Inflammatory macrophage (primary cell): Measurements from ENCODE around the gene MEGF6.
"Not testable (repeated sequence)": the region's sequence is repeated elsewhere in the genome, so short reads cannot be mapped to it uniquely, and the experiment has no call there.

Source experiments
- DNase-seq, 2 donors: peaks; one replicate each; pipeline ENCODE4 v3.0.0-alpha.2; 2020 to 2022

MEGF6 gene

GRCh38 chr1:3626025-3626424, 14.7 kb upstream of the MEGF6 start:
- no peak for DNase-seq

- peak in 1 of 2 donors; percentile 7 for DNase-seq
These were observed 14.0 kb upstream of the MEGF6 start for GRCh38 chr1:3625151-3625907.

GRCh38 chr1:3624200-3625136, 13.2 kb upstream of the MEGF6 start, which contains the start of gene TPRG1L:
Gene TPRG1L, plus strand, starts transcription at chr1:3625015. Its CDS starts 58 bp downstream, at chr1:3625073.
- DNase-seq, result peak; percentile 98

GRCh38 chr1:3623441-3624199, 12.3 kb upstream of the MEGF6 start:
- DNase-seq, result no peak

- DNase-seq, result not testable (repeated sequence)
These were observed 10.8 kb upstream of the MEGF6 start for GRCh38 chr1:3622102-3622501.

- DNase-seq, result peak in 1 of 2 donors; percentile 27
These were observed 9.9 kb upstream of the MEGF6 start for GRCh38 chr1:3621151-3621671.

GRCh38 chr1:3620708-3621107, 9.4 kb upstream of the MEGF6 start:
- no peak for DNase-seq

- peak; percentile 83 for DNase-seq
These were observed 7.8 kb upstream of the MEGF6 start for GRCh38 chr1:3618881-3619671.

GRCh38 chr1:3618531-3618880, 7.2 kb upstream of the MEGF6 start:
- DNase-seq, result no peak

GRCh38 chr1:3617806-3618345, 6.6 kb upstream of the MEGF6 start:
- DNase-seq, result no peak

GRCh38 chr1:3616861-3617260, 5.6 kb upstream of the MEGF6 start:
- DNase-seq, result no peak

GRCh38 chr1:3614755-3615742, 3.7 kb upstream of the MEGF6 start:
- peak in 1 of 2 donors; percentile 36 for DNase-seq

GRCh38 chr1:3612123-3612522, 815 bp upstream of the MEGF6 start:
- no peak for DNase-seq

- no peak for DNase-seq
These were observed 660 bp downstream of the MEGF6 start for GRCh38 chr1:3610527-3611169.

- DNase-seq, result no peak
These were observed 1.4 kb downstream of the MEGF6 start for GRCh38 chr1:3609769-3610526.

- DNase-seq, result peak in 1 of 2 donors; percentile 40
These were observed 2.1 kb downstream of the MEGF6 start for GRCh38 chr1:3609016-3609768.

- no peak for DNase-seq
These were observed 3.2 kb downstream of the MEGF6 start for GRCh38 chr1:3608154-3608553.

GRCh38 chr1:3607703-3608065, 3.6 kb downstream of the MEGF6 start:
- DNase-seq, result no peak
